Stomach (tissue), 4 donors: Measurements from ENCODE around the gene CCNI.
"Not testable (repeated sequence)": the region's sequence is repeated elsewhere in the genome, so short reads cannot be mapped to it uniquely, and the experiment has no call there.

Experiments
- CTCF ChIP-seq, 7 experiments: fragments of 450-650 bp in 4 of 7; fragments of 200-600 bp in 3 of 7; sonication (generic) in 3 of 7; IDR thresholded peaks; one replicate each; pipeline ENCODE4 v1.5.1; 2016 to 2019; ENCODE audit warnings: antibody characterized with exemption in 7 of 7, control low read depth in 2 of 7, mild to moderate bottlenecking in 1 of 7
- POLR2A ChIP-seq, 4 donors: fragments of 450-650 bp; IDR thresholded peaks; one replicate each; pipeline ENCODE4 v1.6.1; 2016; ENCODE audit warnings: antibody characterized with exemption in 4 of 4, control low read depth in 2 of 4, mild to moderate bottlenecking in 1 of 4, moderate library complexity in 1 of 4
- POLR2AphosphoS5 ChIP-seq, 3 donors: sonication (generic); formaldehyde crosslinking; IDR thresholded peaks; one replicate each; pipeline ENCODE4 v1.6.1; 2016; ENCODE audit warnings: antibody characterized with exemption in 3 of 3

GRCh38 chr4:77080806-77081205 lies 5.0 kb upstream of the CCNI start:
- not testable (repeated sequence) for TF ChIP-seq CTCF, POLR2A, POLR2AphosphoS5 (IDR thresholded peaks at IDR 0.05)
